NB4 (cell line): ENCODE measurements around the gene TPM2.
"Not testable (repeated sequence)": the region's sequence is repeated elsewhere in the genome, so short reads cannot be mapped to it uniquely, and the experiment has no call there.

ENCODE experiments used
- CTCF ChIP-seq: IDR thresholded peaks from one replicate; pipeline ENCODE4 v1.5.1; 2012; ENCODE audit warnings: low read depth, low read length
- MAX ChIP-seq: IDR thresholded peaks from 2 replicates; pipeline ENCODE4 v1.6.1; 2011; ENCODE audit warnings: low read depth, low read length
- MYC ChIP-seq: IDR thresholded peaks from 2 replicates; pipeline ENCODE4 v1.6.1; 2011; ENCODE audit warnings: low read depth, low read length
- POLR2A ChIP-seq: IDR thresholded peaks from 2 replicates; pipeline ENCODE4 v1.6.1; 2011; ENCODE audit warnings: mild to moderate bottlenecking; ENCODE audit not compliant: insufficient read length; ENCODE audit errors: extremely low read depth

- TF ChIP-seq CTCF, MYC, MAX, POLR2A: not testable (repeated sequence)
These were observed 52.9 kb downstream of the TPM2 start for GRCh38 chr9:35636877-35637246.
